HL-60 (cell line): Measurements from ENCODE around the gene DMGDH.

Experiments used
- DNase-seq, 2 experiments: peaks; one replicate each; pipeline ENCODE4 v3.0.0-alpha.2; 2010 to 2020; ENCODE audit warnings: low read depth in 1 of 2, low spot score in 1 of 2
- H3K27ac ChIP-seq: fragments of 250-450 bp; sonication (Bioruptor Pico); replicated peaks from 2 replicates; pipeline ENCODE4 v1.5.1; 2020; ENCODE audit warnings: mild to moderate bottlenecking, moderate library complexity
- H3K27me3 ChIP-seq: fragments of 250-450 bp; sonication (Bioruptor Pico); 2 replicates; pipeline ENCODE4 v1.5.1; 2021; ENCODE audit warnings: mild to moderate bottlenecking, moderate library complexity; ENCODE audit not compliant: insufficient read depth, poor library complexity, severe bottlenecking
- H3K4me3 ChIP-seq: replicated peaks from 2 replicates; pipeline ENCODE4 v1.5.1; 2011; ENCODE audit warnings: mild to moderate bottlenecking, control low read depth, low read length; ENCODE audit not compliant: insufficient read depth
- GABPA ChIP-seq: IDR thresholded peaks from 2 replicates; pipeline ENCODE4 v1.6.1; 2012; ENCODE audit warnings: low read depth
- POLR2AphosphoS5 ChIP-seq: IDR thresholded peaks from 2 replicates; pipeline ENCODE4 v1.6.1; 2012; ENCODE audit warnings: low read depth
- SPI1 ChIP-seq: IDR thresholded peaks from 2 replicates; pipeline ENCODE4 v1.6.1; 2012; ENCODE audit warnings: low read depth, mild to moderate bottlenecking, borderline replicate concordance
- long read RNA-seq: library from polyadenylated mRNA; unstranded; transcript quantifications from one replicate; pipeline ENCODE4 v2.0.0, GENCODE V29; 2020
- TF ChIP-seq, protein P1 (sequence below): IDR thresholded peaks from 2 replicates; pipeline ENCODE4 v1.6.1; 2012; ENCODE audit warnings: low read depth; ENCODE audit not compliant: insufficient replicate concordance
- TF ChIP-seq, protein P2 (sequence below): IDR thresholded peaks from one replicate; pipeline ENCODE4 v1.5.1; 2011; ENCODE audit warnings: low read length, control low read depth, inconsistent platforms; ENCODE audit not compliant: insufficient read depth

The DMGDH gene
- long read RNA-seq, partial matches to known transcripts: 0 of 9 reads
- long read RNA-seq, other reads (novel, unspliced or antisense): 9 of 9 reads

DNA sequence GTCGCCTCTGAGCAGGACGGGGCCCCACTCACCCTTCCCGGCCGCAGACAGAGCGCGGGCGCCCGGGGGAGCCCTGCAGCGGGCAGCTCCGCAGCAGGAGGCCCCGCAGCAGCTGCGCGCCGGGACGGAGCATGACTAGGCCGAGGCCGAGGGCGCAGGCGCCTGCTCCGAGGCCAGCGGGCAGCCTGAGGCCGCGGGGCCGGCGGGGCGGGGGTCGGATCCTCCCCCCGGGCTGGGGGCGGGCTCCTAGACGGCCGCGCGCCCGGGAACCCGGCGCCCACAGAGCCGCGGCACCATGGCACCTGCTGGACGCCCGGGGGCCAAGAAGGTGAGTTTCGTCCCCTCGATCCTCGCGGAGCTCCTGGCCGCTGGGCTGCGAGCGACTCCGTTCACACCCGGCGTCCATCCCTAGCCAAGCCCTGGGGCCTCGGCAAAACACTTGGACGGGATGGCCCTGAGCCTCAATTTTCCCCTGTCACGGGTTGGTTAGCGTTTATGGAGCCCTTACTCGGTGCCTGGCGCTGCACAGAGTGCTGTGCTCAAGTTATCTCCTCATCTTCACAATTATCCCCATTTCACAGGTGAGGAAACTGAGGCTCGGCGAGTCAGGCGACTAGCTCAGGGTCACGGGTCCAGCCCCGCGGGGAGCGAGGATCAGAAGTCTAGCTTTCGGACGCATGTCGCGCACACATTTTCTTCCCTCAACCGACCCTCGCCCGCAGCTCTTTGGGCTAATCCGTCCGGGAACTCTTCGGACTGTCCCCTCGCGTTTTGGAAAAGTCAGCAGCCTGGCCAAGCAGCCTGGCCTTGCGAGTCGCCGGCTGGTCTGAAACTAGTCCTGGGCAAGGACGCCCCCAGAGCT lies at the start of gene DMGDH, which contains the start of gene BHMT2:
DMGDH (minus strand) TSS at position 187 of the 862 bp plus-strand sequence; CDS start at position 133, 54 bp downstream.
BHMT2 (plus strand) TSS at position 280 of the 862 bp plus-strand sequence; CDS start at position 296, 16 bp downstream.
- Histone ChIP-seq H3K4me3 (no peak within 1 kb of the TSS), H3K27ac (no peak within 1 kb of the TSS), H3K27me3 (no peaks in the 10 kb centered on the region)
- DNase-seq: no peak
- TF ChIP-seq, protein P1, sequence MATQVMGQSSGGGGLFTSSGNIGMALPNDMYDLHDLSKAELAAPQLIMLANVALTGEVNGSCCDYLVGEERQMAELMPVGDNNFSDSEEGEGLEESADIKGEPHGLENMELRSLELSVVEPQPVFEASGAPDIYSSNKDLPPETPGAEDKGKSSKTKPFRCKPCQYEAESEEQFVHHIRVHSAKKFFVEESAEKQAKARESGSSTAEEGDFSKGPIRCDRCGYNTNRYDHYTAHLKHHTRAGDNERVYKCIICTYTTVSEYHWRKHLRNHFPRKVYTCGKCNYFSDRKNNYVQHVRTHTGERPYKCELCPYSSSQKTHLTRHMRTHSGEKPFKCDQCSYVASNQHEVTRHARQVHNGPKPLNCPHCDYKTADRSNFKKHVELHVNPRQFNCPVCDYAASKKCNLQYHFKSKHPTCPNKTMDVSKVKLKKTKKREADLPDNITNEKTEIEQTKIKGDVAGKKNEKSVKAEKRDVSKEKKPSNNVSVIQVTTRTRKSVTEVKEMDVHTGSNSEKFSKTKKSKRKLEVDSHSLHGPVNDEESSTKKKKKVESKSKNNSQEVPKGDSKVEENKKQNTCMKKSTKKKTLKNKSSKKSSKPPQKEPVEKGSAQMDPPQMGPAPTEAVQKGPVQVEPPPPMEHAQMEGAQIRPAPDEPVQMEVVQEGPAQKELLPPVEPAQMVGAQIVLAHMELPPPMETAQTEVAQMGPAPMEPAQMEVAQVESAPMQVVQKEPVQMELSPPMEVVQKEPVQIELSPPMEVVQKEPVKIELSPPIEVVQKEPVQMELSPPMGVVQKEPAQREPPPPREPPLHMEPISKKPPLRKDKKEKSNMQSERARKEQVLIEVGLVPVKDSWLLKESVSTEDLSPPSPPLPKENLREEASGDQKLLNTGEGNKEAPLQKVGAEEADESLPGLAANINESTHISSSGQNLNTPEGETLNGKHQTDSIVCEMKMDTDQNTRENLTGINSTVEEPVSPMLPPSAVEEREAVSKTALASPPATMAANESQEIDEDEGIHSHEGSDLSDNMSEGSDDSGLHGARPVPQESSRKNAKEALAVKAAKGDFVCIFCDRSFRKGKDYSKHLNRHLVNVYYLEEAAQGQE: no peak
- TF ChIP-seq, protein P2, sequence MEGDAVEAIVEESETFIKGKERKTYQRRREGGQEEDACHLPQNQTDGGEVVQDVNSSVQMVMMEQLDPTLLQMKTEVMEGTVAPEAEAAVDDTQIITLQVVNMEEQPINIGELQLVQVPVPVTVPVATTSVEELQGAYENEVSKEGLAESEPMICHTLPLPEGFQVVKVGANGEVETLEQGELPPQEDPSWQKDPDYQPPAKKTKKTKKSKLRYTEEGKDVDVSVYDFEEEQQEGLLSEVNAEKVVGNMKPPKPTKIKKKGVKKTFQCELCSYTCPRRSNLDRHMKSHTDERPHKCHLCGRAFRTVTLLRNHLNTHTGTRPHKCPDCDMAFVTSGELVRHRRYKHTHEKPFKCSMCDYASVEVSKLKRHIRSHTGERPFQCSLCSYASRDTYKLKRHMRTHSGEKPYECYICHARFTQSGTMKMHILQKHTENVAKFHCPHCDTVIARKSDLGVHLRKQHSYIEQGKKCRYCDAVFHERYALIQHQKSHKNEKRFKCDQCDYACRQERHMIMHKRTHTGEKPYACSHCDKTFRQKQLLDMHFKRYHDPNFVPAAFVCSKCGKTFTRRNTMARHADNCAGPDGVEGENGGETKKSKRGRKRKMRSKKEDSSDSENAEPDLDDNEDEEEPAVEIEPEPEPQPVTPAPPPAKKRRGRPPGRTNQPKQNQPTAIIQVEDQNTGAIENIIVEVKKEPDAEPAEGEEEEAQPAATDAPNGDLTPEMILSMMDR: no peak
- TF ChIP-seq POLR2AphosphoS5 (no peak), SPI1 (no peak), GABPA (no peak)

DNA sequence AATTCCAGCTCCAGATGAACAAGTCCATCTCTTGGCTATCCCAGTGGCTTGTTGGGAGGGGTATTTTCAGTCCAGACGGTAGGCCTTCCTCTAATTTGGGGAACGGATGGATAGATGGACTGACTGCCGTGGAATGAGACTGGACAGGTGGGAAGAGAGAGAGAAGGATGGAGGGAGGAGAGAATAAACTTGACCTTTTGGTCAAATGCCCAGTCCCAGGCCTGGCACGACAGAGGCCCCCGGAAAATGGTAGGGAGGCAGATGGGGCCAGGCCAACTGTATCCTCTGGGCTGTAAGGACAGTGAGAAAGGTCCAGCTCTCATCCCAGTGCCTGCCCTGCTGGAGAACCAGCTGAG lies 43.2 kb upstream of the DMGDH start:
- Histone ChIP-seq H3K4me3 (no peak overlapping the region), H3K27me3 (no peaks in the 10 kb centered on the region), H3K27ac (no peak overlapping the region)
- no peak for DNase-seq
- TF ChIP-seq GABPA: no peak
- TF ChIP-seq, protein P1: no peak
- TF ChIP-seq, protein P2: no peak
- no peak for TF ChIP-seq POLR2AphosphoS5
- TF ChIP-seq SPI1: no peak

DNA sequence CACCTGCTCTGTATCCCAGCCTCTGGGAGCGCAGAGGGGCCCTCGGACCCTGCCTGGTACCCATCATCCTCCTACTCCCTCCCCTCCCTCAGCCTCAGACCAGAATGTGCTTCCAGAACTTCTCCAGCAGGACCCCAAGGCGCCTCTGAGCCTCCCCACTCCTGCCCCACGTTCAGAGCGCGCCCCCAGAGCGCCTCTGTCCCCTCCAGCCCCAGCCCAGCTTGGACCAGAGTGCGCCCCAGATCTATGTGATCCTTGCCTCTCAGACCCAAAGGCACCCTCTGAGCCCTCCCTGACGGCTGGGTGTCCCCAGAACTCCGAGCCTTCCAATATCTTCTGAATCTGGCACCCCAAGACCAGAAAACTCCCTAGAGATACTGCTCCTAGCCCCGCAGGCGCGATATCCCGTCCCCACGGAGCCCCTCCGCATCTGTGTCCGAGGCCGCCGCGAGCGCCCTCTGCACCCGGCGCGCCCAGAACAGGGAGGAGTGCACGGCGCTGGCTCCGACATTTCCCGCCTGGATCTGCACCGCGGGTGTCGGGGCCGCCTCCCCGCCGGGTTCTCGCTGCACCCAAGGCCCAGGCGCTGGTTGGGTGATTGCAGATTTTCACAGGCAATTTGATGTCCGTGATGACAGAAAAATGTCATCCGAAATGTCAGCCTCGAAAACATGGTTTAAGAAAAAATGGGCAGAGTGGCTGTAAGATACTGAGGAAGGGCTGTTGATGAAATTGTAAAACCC lies 42.7 kb upstream of the DMGDH start:
- H3K27me3 ChIP-seq: no peaks in the 10 kb centered on the region
- H3K4me3 ChIP-seq: no peak overlapping the region
- TF ChIP-seq GABPA (no peak), POLR2AphosphoS5 (no peak), SPI1 (no peak)
- TF ChIP-seq, protein P2: no peak
- TF ChIP-seq, protein P1: no peak
- H3K27ac ChIP-seq: no peak overlapping the region
- no peak for DNase-seq
